ENCODE measurements around the gene RNF130. TPM values are rescaled to one million over a fixed set of nuclear protein-coding genes. Genes with fewer than 3 reads are reported as not detected.

RNF130 gene
- total RNA-seq, 6 experiments from 2014 or later: 66.7 to 119 (median 89.9) TPM

- TF ChIP-seq POLR2A (IDR thresholded peaks at IDR 0.05) (no peak), CTCF (IDR thresholded peaks at IDR 0.05) (no peak)
- ATAC-seq: peak; percentile 68 to 84 (median 78)
- H3K27me3 ChIP-seq: no peaks in the 10 kb centered on the region
- H3K9me3 ChIP-seq: no peaks in the 10 kb centered on the region
- peaks cover 0 to 28% (median 8%) of the 10 kb centered on the region in 4 donors for H3K36me3 ChIP-seq
- peaks cover 0 to 13% (median 5%) of the 10 kb centered on the region in 4 donors for H3K4me1 ChIP-seq
- no peak for DNase-seq
- H3K4me3 ChIP-seq: no peak overlapping the region
- 32% methylated on average over 4 of the region's 4 CpGs for WGBS (ENCODE audit: insufficient coverage, low coverage, low lambda C conversion rate, missing lambda C conversion rate)
- H3K27ac ChIP-seq: peak overlapping the region in 1 of 3 donors; percentile 5
- intact Hi-C loops (cut with DNase I): loop anchor here in 1 of 2 donors (10.0 kb wide), 1 partner anchor 106 kb away; no protein-coding TSS in a partner anchor
Measured at GRCh38 chr5:179978792-179979191, 92.8 kb downstream of the RNF130 start.

- no peak for DNase-seq
- Histone ChIP-seq H3K4me1 (peaks cover 0 to 13% (median 5%) of the 10 kb centered on the region in 4 donors), H3K9me3 (no peaks in the 10 kb centered on the region), H3K27ac (no peak overlapping the region), H3K27me3 (no peaks in the 10 kb centered on the region), H3K36me3 (peaks cover 0 to 28% (median 8%) of the 10 kb centered on the region in 4 donors), H3K4me3 (no peak overlapping the region)
- ATAC-seq: no peak
- intact Hi-C loops (cut with DNase I): loop anchor here in 1 of 2 donors (10.0 kb wide), 1 partner anchor 109 kb away; no protein-coding TSS in a partner anchor
- WGBS (ENCODE audit: insufficient coverage, low coverage, low lambda C conversion rate, missing lambda C conversion rate): 81% methylated on average over 6 of the region's 13 CpGs
- no peak for TF ChIP-seq CTCF (IDR thresholded peaks at IDR 0.05)
- no peak for TF ChIP-seq POLR2A (IDR thresholded peaks at IDR 0.05)
Measured at GRCh38 chr5:179975713-179976134, 95.8 kb downstream of the RNF130 start.

- DNase-seq: peak in 1 of 3 donors; percentile 38
- peaks cover 0 to 28% (median 8%) of the 10 kb centered on the region in 4 donors for H3K36me3 ChIP-seq
Measured at GRCh38 chr5:179974946-179975712, 96.4 kb downstream of the RNF130 start.

More at GRCh38 chr5:179974946-179975712, 96.4 kb downstream of the RNF130 start:
- intact Hi-C loops (cut with DNase I): loop anchor here in 1 of 2 donors (10.0 kb wide), 1 partner anchor 110 kb away; no protein-coding TSS in a partner anchor
- no peaks in the 10 kb centered on the region for H3K9me3 ChIP-seq
- no peak overlapping the region for H3K27ac ChIP-seq
- H3K27me3 ChIP-seq: no peaks in the 10 kb centered on the region
- WGBS (ENCODE audit: insufficient coverage, low coverage, low lambda C conversion rate, missing lambda C conversion rate): 87% methylated on average over 17 of the region's 25 CpGs
- ATAC-seq: peak; percentile 56 to 71 (median 60)
- H3K4me1 ChIP-seq: peaks cover 0 to 13% (median 6%) of the 10 kb centered on the region in 4 donors
- H3K4me3 ChIP-seq: no peak overlapping the region
- TF ChIP-seq CTCF (IDR thresholded peaks at IDR 0.05) (peak; percentile 5 to 35 (median 32)), POLR2A (IDR thresholded peaks at IDR 0.05) (no peak)
